ENCODE results near the gene NELFA. TPM values are rescaled to one million over a fixed set of nuclear protein-coding genes. Genes with fewer than 3 reads are reported as not detected.
"Not testable (repeated sequence)": the region's sequence is repeated elsewhere in the genome, so short reads cannot be mapped to it uniquely, and the experiment has no call there.

The NELFA gene
- total RNA-seq, 1 experiment from 2014 or later: 18.1 TPM

DNA sequence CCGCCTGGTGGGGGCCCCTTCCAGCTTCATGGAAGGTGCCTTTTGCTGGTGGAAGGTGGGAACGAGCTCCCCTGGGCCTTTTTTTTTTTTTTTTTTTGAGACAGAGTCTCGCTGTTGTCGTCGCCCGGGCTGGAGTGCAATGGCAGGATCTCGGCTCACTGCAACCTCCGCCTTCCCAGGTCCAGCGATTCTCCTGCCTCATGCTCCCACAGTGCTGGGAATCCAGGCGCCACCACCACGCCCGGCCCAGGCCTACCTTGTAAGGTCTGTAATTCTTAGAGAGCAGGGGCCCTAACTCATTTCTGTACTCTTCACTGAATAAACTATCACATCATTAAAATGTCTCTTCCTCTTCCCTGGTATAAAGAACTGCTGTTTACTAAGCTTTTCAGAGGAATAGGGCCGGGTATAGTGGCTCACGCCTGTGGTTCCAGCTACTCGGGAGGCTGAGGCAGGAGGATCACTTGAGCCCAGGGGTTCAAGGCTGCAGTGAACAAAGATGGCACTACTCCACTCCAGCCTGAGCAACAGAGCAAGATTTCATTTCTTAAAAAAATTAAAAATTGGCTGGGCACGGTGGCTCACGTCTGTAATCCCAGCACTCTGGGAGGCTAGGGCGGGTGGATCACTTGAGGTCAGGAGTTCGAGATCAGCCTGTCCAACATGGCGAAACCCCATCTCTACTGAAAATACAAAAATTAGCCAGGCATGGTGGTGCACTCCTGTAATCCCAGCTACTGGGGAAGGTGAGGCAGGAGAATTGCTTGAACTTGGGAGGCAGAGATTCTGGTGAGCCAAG lies 14.9 kb downstream of the NELFA start:
- DNase-seq (ENCODE audit: low spot score): not testable (repeated sequence)

DNA sequence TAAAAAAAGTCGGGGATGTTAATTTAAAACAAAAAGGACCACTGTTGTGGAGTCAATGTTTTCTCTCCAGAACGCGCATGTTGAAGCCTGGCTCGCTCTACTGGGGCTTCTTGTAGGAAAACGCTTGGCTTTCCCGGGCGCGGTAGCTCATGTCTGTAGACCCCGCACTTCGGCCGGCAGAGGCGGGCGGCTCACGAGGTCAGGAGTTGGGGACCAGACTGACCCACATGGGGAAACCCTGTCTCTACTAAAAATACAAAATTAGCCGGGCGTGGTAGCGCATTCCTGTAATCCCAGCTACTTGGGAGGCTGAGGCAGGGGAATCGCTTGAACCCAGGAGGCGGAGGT lies 15.6 kb downstream of the NELFA start:
- no peak for DNase-seq (ENCODE audit: low spot score)

DNA sequence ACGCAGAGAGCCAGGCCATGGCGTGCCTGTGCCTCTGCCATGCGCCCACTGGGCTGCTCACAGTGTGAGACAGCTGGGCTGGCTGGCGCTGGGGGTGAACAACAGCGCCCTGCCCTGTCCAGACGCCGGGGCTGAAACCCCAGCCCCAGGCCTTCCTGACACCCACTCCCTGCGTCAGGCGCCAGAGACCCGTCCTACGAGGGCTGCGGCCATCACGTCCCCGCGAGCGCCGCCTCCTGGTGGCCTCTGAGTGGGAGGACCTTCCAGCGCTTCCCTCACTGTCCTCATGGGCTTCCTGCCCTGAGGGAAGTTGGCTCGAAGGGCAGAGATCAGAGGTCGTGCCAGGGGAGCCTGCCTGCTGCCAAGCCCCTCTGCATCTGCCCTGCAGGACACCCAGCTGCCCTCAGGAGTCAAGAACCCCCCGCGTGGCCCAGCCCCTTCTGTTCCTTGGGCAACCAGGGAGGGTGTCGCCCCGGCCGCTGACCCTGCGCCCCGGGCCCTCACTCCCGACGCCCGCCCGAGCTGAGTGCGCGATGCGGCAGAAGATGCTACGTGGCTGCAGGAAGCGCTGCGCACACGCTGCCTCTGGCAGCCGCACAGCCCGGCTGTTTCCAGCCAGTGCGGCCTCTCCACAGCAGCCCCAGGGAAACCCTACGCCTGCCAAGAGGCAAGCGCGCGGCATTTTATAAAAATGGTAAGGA lies 16.2 kb downstream of the NELFA start:
- DNase-seq (ENCODE audit: low spot score): no peak

DNA sequence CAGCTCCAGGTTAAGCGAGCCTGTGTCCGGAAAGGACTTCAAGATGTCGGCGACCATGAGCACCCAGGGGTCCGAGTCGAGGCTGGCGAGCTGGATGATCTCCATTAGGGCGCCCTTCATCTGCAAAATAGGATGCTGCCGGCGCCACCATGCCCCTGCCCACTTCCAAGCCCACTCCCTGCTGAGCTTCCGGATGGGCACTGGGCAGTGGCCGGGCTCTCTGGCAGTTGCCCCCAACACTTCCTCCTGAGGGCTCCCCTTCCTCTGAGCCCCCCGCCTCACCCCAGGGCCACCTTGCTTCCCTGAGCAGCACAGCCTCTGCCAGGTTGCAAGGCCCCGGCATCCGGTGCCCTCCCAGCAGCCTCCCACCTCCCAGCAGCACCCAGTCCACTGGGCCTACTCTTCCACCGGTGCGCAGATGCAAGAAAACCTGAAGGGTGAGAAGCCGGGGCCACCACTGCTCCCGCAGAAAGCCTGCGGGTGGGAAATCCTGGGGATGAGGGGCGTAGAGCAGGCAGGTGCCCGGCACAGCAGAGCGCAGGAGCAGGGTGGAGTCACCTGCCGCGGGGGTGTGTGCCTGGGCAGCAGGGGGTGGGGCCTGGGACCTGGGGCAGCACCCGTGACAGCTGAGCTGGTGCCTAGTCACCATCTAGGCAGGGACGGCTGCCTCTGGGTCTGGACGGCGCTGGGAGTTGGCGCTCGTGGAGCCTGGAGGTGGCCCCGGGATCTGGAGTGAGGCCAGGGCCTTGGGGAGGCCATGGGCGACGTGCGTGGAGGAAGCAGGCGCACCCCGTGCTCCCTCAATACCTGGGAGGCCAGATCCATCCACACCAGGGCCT lies 17.0 kb downstream of the NELFA start:
- no peak for DNase-seq (ENCODE audit: low spot score)

DNA sequence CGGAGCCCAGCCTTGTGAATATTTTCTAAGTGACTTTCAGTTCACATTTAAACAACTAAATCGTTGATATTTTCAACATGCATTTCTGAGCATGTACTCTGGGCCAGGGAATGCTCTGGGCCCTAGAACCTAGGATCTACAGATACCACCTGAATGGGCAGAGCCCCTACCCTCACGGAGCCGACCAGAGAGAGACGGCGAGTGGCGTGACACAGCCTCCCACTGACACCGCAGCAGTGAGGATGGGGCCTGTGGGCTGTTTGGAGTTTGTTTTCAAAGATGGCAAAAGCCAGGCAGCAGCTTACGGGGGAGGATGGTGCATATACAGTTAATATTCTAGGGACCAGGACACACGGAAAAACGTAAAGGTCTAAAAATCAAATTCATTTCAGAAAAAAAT lies 17.7 kb downstream of the NELFA start:
- DNase-seq (ENCODE audit: low spot score): no peak

DNA sequence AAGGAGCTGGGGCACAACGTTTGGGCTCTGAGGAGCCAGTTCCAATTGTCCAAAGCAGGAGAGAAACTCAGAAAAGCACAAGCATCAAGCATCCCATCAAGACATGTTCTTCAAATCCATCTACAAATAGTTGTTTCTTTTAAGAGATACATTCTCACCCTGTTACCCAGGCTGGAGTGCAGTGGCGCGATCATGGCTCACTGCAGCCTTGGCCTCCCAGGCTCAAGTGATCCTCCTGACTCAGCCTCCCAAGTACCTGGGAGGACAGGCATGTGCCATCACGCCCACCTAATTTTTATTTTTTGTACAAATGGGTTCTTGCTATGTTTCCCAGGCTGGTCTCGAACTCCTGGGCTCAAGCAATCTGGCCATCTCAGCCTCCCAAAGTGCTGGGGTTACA lies 18.1 kb downstream of the NELFA start:
- no peak for DNase-seq (ENCODE audit: low spot score)

DNA sequence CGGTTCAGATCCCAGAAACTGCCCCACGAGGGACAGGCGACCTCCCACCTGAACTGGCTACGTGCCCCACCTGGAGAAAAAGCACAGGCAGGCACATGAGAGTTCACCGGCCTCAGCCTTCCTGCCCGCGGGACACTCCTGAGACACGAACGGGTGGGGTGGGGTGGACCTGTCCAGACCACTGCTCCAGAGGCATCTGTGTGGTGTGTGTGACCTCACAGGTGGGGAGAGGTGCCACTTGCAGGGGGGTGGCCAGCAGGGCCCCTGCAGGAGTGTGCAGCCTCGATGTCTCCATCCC lies 18.5 kb downstream of the NELFA start:
- DNase-seq (ENCODE audit: low spot score): no peak

DNA sequence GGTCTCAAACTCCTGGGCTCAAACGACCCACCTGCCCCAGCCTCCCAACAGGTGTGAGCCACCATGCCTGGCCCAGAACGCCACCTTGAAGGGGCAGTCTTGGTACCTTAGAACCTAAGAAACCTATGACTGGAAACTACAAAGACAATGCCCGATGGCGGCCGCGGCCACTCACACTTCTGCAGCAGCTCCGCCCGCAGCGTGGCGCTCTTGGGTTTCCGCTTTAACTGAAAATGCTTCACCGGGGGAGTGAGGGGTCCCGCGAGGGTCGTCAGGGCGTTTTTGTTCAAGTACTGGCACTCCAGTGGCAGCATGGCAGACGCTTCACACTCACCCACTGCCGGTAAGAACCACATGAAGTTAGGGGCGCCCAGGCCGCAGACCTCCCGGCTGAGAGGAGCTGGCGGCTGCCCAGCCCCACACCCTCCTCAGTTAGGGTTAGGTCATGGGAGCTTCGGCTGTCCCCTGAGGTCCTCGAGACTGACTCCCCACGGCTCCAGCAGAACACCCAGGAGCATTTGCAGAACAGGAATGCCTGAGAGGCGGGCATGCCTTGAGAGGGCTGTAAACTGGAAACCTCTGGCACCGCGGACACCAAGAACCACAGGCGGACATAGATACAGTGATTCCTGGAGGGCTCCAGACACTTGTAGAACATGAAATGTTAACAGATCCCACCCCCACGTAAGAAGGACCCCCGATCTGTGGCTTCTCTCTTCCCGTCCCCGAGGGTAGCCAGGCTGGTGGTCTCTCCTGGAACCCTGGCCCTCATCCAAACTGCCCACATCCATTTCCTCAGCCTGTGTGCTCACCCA lies 19.0 kb downstream of the NELFA start:
- DNase-seq (ENCODE audit: low spot score): no peak

DNA sequence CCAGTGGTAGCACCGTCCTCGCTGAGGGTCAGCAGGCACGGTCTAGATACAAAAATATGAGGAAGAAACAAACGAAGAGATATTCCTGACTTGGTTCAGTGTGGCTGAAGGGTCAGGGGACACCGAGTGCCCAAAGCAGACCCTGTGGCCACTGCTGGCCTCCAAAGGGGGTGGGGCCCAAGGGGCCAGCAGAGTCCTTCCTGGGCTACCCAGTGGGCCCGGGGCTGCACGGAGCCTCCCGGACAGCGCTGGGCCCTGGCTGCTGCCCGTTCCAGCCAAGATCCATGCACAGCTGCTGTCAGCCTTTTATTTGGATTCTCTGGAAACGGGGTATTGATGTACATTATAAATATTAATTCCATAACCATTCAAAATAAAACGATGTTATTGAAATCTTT lies 20.4 kb downstream of the NELFA start:
- DNase-seq (ENCODE audit: low spot score): no peak

DNA sequence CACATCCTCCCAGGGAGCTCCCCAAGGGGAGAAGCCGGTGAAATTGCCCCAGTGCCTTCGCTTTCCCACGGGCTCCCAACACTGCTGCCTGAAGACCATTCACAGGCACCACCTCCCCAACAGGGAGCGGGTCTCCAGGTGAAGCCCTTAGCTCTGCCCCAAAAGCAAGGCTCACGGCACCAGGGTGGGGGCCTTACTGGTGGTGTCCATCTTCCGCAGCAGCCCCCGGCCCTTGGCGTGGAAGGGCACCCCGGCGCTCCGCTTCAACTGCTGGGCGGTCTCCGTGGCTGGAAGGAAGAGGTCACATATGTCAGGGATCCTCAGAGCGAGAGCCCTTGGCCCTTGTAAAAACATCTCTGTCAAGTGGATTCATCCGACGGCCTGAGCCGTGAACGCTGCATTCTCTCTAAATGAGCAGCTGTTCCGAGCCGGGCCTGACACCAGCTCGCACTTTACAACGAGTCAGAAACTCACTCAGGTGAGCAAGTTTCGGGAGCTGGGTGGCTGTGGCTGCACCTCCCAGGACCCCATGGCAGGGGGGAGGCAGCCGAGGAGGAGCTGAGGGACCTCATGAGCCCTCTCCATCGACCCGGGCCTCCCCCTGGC lies 20.9 kb downstream of the NELFA start:
- no peak for DNase-seq (ENCODE audit: low spot score)

DNA sequence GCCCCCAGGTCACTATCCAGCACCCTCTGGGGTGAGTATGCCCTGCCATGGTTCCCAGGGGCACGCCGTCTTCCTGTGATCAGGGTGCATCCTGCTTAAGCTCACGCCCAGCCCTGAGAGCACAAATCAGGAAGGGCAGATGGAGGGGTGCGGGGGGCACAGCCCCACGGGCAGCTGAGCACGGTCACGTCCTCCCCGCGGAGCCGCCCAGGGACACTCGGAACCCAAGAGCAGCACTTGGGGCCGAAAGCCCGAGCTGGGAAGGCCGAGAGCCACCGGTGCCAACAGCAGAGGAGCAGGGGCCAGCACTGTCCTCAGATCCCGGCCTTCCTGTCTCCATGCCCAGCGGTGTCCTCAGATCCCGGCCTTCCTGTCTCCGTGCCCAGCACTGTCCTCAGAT lies 21.5 kb downstream of the NELFA start:
- DNase-seq (ENCODE audit: low spot score): no peak

DNA sequence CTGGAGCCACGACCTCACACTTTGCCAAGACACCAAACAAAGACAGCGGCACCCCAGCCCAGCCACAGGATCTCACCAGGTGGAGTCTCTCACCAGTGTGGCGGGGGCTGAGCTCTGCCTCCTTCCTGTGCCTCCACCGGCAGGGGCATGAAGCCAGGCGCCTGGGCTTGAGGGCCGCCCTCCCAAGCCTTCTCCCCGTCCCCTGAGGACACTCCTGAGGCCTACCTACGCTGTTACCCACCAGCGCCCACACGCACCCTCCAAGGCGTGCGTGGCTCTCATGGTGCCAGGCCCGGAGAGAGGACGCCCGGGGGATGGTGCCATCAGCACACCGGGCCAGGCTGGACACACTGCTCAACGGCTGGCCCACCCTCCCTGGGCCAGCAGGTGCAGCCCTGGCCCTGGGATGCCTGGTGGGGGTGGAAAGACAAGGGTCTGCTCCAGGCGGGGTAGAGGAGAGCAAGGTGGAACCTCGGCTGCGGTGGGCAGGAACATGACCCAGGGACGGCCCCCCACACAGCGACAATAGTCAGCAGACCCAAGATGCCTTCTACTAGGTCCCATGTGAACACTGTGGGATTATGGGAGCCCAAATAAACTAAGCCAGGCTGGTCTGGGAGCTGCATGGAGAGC lies 22.1 kb downstream of the NELFA start:
- DNase-seq (ENCODE audit: low spot score): no peak

DNA sequence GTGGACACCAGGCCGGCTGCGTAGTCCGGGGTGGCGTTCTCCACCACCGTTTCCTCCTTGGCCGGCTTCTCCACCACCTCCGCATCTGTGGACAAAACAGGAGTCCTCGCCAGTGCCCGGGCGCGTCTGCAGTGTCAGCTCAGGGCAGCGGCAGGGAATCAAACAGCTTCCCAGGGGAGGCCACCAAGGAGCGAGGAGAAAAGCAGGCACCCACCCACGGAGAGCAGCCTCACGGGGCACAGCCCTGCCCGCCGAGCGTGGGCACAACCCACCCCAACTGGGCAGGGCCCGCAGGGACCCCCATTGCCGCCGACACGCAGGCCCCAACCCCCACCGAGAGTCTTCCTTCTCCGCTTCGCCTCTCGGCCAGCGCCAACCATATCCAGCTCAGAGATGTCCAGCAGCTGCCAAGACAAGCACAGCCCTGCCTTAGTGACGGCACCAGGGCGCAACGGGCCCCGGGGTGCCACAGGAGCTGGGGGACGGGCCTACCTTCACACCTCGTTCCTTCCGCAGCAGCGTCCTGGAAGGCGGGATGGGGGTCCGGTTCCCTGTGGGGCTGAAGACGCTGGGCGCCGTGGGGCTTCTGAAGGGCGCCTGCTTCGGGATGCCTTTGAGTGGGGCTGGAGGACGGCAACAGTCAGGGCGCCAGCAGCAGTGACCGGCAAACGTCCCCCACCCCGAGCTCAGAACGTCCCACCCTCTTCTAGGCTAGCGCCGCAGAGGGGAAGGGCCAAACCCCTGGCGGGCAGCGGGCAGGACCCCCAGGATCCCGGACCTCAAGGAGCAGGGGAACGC lies 22.8 kb downstream of the NELFA start:
- DNase-seq (ENCODE audit: low spot score): no peak

DNA sequence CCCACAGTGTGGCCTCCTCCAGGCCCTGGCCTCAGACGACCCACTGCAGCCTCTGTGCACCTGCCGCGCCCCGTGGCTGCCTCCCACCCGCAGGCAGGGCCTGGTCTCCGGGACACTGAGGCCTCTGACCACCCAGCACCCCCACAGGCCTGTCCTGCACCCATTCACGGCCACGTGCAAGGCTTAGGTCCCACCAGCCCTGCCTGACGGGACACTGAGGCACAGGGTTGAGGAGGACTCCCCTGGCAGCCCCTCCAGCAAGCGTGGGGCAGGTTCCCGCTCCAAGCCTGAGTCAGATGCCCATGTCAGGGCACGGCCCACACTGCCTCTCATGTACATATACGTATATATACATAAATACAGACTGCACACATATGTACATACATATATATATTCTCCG lies 23.5 kb downstream of the NELFA start:
- DNase-seq (ENCODE audit: low spot score): no peak

DNA sequence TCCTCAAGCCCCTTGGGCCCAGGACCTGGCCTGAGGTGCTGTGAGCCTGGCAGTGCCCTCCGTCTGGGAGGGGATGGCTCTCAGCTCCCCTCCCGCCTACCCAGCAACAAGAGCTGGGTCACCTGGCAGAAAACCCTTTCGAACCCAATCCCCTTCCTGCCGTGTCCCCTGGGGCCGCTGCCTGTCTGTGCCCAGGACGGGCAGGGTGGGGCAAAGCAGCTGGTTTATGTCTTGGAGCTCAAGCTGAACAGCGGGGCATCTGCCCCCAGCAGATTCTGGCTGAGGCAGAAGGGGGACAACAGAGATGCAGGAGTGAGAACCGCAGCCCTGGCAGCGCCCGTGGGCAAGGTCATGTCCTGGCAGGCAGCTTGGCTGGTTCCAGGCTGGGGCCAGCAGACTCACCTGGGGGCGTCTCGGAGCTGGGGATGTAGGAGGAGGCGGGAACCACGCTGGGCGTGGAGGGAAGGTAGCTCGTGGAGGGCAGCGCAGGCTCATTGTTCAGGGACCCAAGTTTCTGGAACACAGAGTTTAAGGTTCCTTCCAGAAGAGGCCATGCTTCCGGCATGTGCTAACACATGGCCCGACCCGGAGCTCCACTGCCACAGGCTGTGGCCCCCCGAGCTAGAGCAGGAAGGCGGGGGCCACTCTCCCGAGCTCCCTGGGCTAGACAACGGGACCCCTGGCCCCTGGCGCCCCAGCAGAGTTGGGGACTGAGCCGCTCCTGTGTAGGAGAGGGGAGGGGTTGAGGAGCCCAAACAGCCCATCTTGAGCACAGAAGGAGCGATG lies 24.2 kb downstream of the NELFA start:
- DNase-seq (ENCODE audit: low spot score): no peak

DNA sequence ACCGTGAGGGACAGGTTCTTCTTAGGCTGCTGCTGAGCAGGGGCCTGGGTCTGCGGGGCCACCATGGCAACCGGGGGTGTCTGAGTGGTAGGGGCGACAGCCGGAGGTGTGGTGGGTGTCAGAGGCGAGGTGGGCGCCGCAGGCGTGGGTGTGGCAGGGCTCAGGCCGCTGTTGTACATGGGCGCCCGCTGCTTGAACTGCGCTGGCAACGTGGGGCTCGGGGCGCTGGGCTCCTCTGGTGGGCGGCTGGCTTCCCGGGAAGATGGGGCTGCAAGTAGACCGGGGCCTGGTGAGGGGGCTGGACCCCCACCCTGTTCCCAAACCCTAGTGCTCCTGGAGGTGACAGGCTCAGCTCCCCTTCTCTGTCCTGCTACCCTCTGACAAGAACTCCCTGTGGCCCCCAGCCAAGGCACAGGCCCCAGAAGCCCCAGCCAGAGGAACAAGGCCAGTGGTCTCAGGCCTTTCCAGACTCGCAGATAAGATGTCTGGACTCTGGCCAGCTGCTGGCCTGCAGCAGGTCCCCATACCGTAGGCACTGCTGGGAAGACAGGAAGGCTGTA lies 24.8 kb downstream of the NELFA start:
- DNase-seq (ENCODE audit: low spot score): no peak

DNA sequence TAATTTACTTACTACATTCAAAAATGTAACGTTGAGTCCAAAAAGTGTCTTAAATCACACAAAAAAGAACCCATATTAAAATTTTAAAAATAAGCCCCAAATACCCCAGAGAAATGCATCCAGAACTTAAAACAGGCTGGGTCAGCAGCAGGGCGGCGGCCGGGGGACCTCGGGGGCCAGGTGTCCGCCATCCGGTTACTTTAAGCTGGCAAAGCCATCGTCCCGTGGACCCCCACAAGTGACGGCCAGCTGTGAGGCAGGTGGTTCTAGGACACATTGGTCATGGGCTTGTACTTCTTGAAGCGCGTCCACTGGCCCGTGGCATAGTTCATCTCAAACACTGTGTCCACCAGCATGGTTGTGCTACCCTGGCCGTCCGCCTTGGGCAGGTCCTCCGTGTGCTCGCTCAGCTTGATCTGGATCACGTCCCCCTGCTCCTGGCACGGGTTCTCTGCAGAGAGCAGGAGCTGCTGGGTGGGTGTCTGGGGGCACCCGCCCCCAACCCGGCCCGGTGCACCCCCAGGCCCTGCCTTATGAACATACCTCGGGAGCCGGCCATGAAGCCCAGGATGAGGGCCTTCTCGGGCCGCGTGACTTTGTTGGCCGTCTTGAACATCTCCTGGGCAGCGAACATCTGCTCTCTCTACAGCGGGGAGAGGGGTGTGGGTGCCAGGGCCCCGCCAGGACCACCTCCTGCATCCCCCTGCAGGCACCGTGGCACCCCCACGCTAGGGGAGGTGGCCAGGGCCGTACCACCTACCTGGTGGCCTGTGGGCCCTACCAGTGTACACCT lies 25.5 kb downstream of the NELFA start:
- DNase-seq (ENCODE audit: low spot score): no peak

Data from A172 (cell line).